ENCODE data around the gene MB.

The MB gene

GRCh38 chr22:35582218-35582860 lies 34.8 kb downstream of the MB start:
- Histone ChIP-seq H2AK5ac (ENCODE audit: low read length) (no peak overlapping the region), H3K14ac (ENCODE audit: low read length) (no peak overlapping the region), H3K79me2 (ENCODE audit: control insufficient read depth, insufficient read depth, low read length, poor library complexity) (no peaks in the 10 kb centered on the region)

GRCh38 chr22:35581023-35581413 lies 36.1 kb downstream of the MB start:
- H2BK12ac ChIP-seq (ENCODE audit: low read length): no peak overlapping the region
- peaks cover 0 to 5% of the 10 kb centered on the region in 2 experiments for H3K4me1 ChIP-seq (ENCODE audit: control insufficient read depth in 1 of 2, insufficient read depth in 2 of 2, low read length in 2 of 2)
- H3K4me2 ChIP-seq (ENCODE audit: low read length): no peak overlapping the region
- H3K79me1 ChIP-seq (ENCODE audit: low read length): no peaks in the 10 kb centered on the region
- H3K4ac ChIP-seq (ENCODE audit: low read depth, low read length): no peak overlapping the region
- H3K4me3 ChIP-seq (ENCODE audit: low read depth, low read length): no peak overlapping the region
- no peaks in the 10 kb centered on the region for H3K27me3 ChIP-seq (ENCODE audit: insufficient read depth, low read length)
- no peak overlapping the region for H3K18ac ChIP-seq (ENCODE audit: low read length)
- no peak overlapping the region for H4K12ac ChIP-seq (ENCODE audit: low read depth, low read length)
- no peak overlapping the region for H2AK5ac ChIP-seq (ENCODE audit: low read length)
- no peaks in the 10 kb centered on the region for H3K9me3 ChIP-seq (ENCODE audit: insufficient read depth, low read depth, low read length)
- no peak overlapping the region for H3K14ac ChIP-seq (ENCODE audit: low read length)
- DNase-seq: no peak
- no peaks in the 10 kb centered on the region for H3K36me3 ChIP-seq (ENCODE audit: control insufficient read depth in 1 of 2, insufficient read depth in 2 of 2, low read length in 2 of 2)
- no peak overlapping the region for H4K91ac ChIP-seq (ENCODE audit: low read depth, low read length)
- H2AFZ ChIP-seq (ENCODE audit: insufficient read depth, low read length, poor library complexity): no peak overlapping the region
- H3K23ac ChIP-seq (ENCODE audit: low read length): no peak overlapping the region
- no peak overlapping the region for H4K8ac ChIP-seq (ENCODE audit: low read depth, low read length)
- no peak overlapping the region for H2BK5ac ChIP-seq (ENCODE audit: low read depth, low read length, poor library complexity)
- H3K9ac ChIP-seq (ENCODE audit: low read length): no peak overlapping the region
- H2BK120ac ChIP-seq (ENCODE audit: insufficient read depth, low read length, poor library complexity): no peak overlapping the region
- no peak overlapping the region for H3K27ac ChIP-seq (ENCODE audit: low read depth, low read length)
- no peaks in the 10 kb centered on the region for H3K79me2 ChIP-seq (ENCODE audit: control insufficient read depth, insufficient read depth, low read length, poor library complexity)
- no CpG with 5 or more reads among the region's 5 CpGs for WGBS (ENCODE audit: extremely low coverage, insufficient coverage, insufficient read length)

More at GRCh38 chr22:35582218-35582860, 34.8 kb downstream of the MB start:
- no peaks in the 10 kb centered on the region for H3K79me1 ChIP-seq (ENCODE audit: low read length)
- no peak overlapping the region for H2BK12ac ChIP-seq (ENCODE audit: low read length)
- no peak overlapping the region for H4K12ac ChIP-seq (ENCODE audit: low read depth, low read length)
- H2BK5ac ChIP-seq (ENCODE audit: low read depth, low read length, poor library complexity): no peak overlapping the region
- H3K27me3 ChIP-seq (ENCODE audit: insufficient read depth, low read length): no peaks in the 10 kb centered on the region
- no peak overlapping the region for H3K9ac ChIP-seq (ENCODE audit: low read length)
- DNase-seq: no peak
- H3K4me2 ChIP-seq (ENCODE audit: low read length): no peak overlapping the region
- no peak overlapping the region for H4K91ac ChIP-seq (ENCODE audit: low read depth, low read length)
- H2BK120ac ChIP-seq (ENCODE audit: insufficient read depth, low read length, poor library complexity): no peak overlapping the region
- H3K9me3 ChIP-seq (ENCODE audit: insufficient read depth, low read depth, low read length): peaks cover 2% of the 10 kb centered on the region
- H3K23ac ChIP-seq (ENCODE audit: low read length): no peak overlapping the region
- no peak overlapping the region for H2AFZ ChIP-seq (ENCODE audit: insufficient read depth, low read length, poor library complexity)
- no peak overlapping the region for H3K18ac ChIP-seq (ENCODE audit: low read length)
- H3K4me1 ChIP-seq (ENCODE audit: control insufficient read depth in 1 of 2, insufficient read depth in 2 of 2, low read length in 2 of 2): peaks cover 0 to 6% of the 10 kb centered on the region in 2 experiments
- H3K27ac ChIP-seq (ENCODE audit: low read depth, low read length): no peak overlapping the region
- no peak overlapping the region for H3K4me3 ChIP-seq (ENCODE audit: low read depth, low read length)
- no peaks in the 10 kb centered on the region for H3K36me3 ChIP-seq (ENCODE audit: control insufficient read depth in 1 of 2, insufficient read depth in 2 of 2, low read length in 2 of 2)
- H3K4ac ChIP-seq (ENCODE audit: low read depth, low read length): no peak overlapping the region
- WGBS (ENCODE audit: extremely low coverage, insufficient coverage, insufficient read length): no CpG with 5 or more reads among the region's 11 CpGs
- H4K8ac ChIP-seq (ENCODE audit: low read depth, low read length): no peak overlapping the region

GRCh38 chr22:35580351-35581022 lies 36.6 kb downstream of the MB start:
- Histone ChIP-seq H3K27ac (ENCODE audit: low read depth, low read length) (no peak overlapping the region), H2BK5ac (ENCODE audit: low read depth, low read length, poor library complexity) (no peak overlapping the region), H3K9me3 (ENCODE audit: insufficient read depth, low read depth, low read length) (no peaks in the 10 kb centered on the region), H3K27me3 (ENCODE audit: insufficient read depth, low read length) (no peaks in the 10 kb centered on the region), H4K8ac (ENCODE audit: low read depth, low read length) (no peak overlapping the region), H3K9ac (ENCODE audit: low read length) (no peak overlapping the region), H3K36me3 (ENCODE audit: control insufficient read depth in 1 of 2, insufficient read depth in 2 of 2, low read length in 2 of 2) (no peaks in the 10 kb centered on the region), H3K4me1 (ENCODE audit: control insufficient read depth in 1 of 2, insufficient read depth in 2 of 2, low read length in 2 of 2) (peaks cover 0 to 5% of the 10 kb centered on the region in 2 experiments), H3K4me3 (ENCODE audit: low read depth, low read length) (no peak overlapping the region), H4K91ac (ENCODE audit: low read depth, low read length) (no peak overlapping the region), H2BK12ac (ENCODE audit: low read length) (no peak overlapping the region), H2AK5ac (ENCODE audit: low read length) (no peak overlapping the region), H3K18ac (ENCODE audit: low read length) (no peak overlapping the region), H3K79me2 (ENCODE audit: control insufficient read depth, insufficient read depth, low read length, poor library complexity) (no peaks in the 10 kb centered on the region), H2AFZ (ENCODE audit: insufficient read depth, low read length, poor library complexity) (no peak overlapping the region), H3K23ac (ENCODE audit: low read length) (no peak overlapping the region), H3K4ac (ENCODE audit: low read depth, low read length) (no peak overlapping the region), H3K4me2 (ENCODE audit: low read length) (no peak overlapping the region), H4K12ac (ENCODE audit: low read depth, low read length) (no peak overlapping the region), H3K79me1 (ENCODE audit: low read length) (no peaks in the 10 kb centered on the region), H3K14ac (ENCODE audit: low read length) (no peak overlapping the region), H2BK120ac (ENCODE audit: insufficient read depth, low read length, poor library complexity) (no peak overlapping the region)
- DNase-seq: no peak
- no CpG with 5 or more reads among the region's 10 CpGs for WGBS (ENCODE audit: extremely low coverage, insufficient coverage, insufficient read length)

GRCh38 chr22:35578836-35579575 lies 38.1 kb downstream of the MB start:
- H3K4ac ChIP-seq (ENCODE audit: low read depth, low read length): no peak overlapping the region

More at GRCh38 chr22:35578836-35579575, 38.1 kb downstream of the MB start:
- Histone ChIP-seq H3K23ac (ENCODE audit: low read length) (no peak overlapping the region), H3K9ac (ENCODE audit: low read length) (no peak overlapping the region), H4K91ac (ENCODE audit: low read depth, low read length) (no peak overlapping the region), H3K79me1 (ENCODE audit: low read length) (no peaks in the 10 kb centered on the region), H3K79me2 (ENCODE audit: control insufficient read depth, insufficient read depth, low read length, poor library complexity) (no peaks in the 10 kb centered on the region), H3K14ac (ENCODE audit: low read length) (no peak overlapping the region), H3K18ac (ENCODE audit: low read length) (no peak overlapping the region), H2AFZ (ENCODE audit: insufficient read depth, low read length, poor library complexity) (no peak overlapping the region), H4K8ac (ENCODE audit: low read depth, low read length) (no peak overlapping the region), H4K12ac (ENCODE audit: low read depth, low read length) (no peak overlapping the region), H3K4me2 (ENCODE audit: low read length) (no peak overlapping the region), H3K4me3 (ENCODE audit: low read depth, low read length) (no peak overlapping the region), H3K36me3 (ENCODE audit: control insufficient read depth in 1 of 2, insufficient read depth in 2 of 2, low read length in 2 of 2) (no peaks in the 10 kb centered on the region), H2AK5ac (ENCODE audit: low read length) (no peak overlapping the region), H2BK120ac (ENCODE audit: insufficient read depth, low read length, poor library complexity) (no peak overlapping the region), H2BK5ac (ENCODE audit: low read depth, low read length, poor library complexity) (no peak overlapping the region), H3K27me3 (ENCODE audit: insufficient read depth, low read length) (no peaks in the 10 kb centered on the region), H2BK12ac (ENCODE audit: low read length) (no peak overlapping the region), H3K4me1 (ENCODE audit: control insufficient read depth in 1 of 2, insufficient read depth in 2 of 2, low read length in 2 of 2) (peaks cover 0 to 5% of the 10 kb centered on the region in 2 experiments), H3K27ac (ENCODE audit: low read depth, low read length) (no peak overlapping the region), H3K9me3 (ENCODE audit: insufficient read depth, low read depth, low read length) (no peaks in the 10 kb centered on the region)
- WGBS (ENCODE audit: extremely low coverage, insufficient coverage, insufficient read length): no CpG with 5 or more reads among the region's 19 CpGs
- no peak for DNase-seq

Measured in trophoblast cell (in vitro differentiated cells and primary cell).